ENCODE results near the gene ADAP1. TPM values are rescaled to one million over a fixed set of nuclear protein-coding genes. Genes with fewer than 3 reads are reported as not detected.

The ADAP1 gene
- total and polyA plus RNA-seq, 2 of the 13 experiments (the other 11 are each of a cell fraction or from before 2014, with no cell fraction given) = 10.5 to 24.6 TPM

GRCh38 chr7:977326-978048, 23.0 kb upstream of the ADAP1 start (continued):
- TF ChIP-seq ZNF883 (CRISPR knock-in tag; IDR thresholded peaks at IDR 0.05; ENCODE audit: not compliant biosample characterization) (no peak), SP4 (CRISPR knock-in tag; IDR thresholded peaks at IDR 0.05) (peak; percentile 80), TIGD3 (CRISPR knock-in tag; IDR thresholded peaks at IDR 0.05; ENCODE audit: borderline replicate concordance) (no peak), ZNF383 (CRISPR knock-in tag; IDR thresholded peaks at IDR 0.05; ENCODE audit: borderline replicate concordance) (no peak), ZNF331 (CRISPR knock-in tag; IDR thresholded peaks at IDR 0.05) (peak; percentile 65; the same call in 1 of the 2 replicates), PPARG (CRISPR knock-in tag; conservative IDR thresholded peaks at IDR 0.05) (peak; percentile 31; the same call in 1 of the 2 replicates), MYC (CRISPR knock-in tag; IDR thresholded peaks at IDR 0.05; ENCODE audit: borderline replicate concordance) (peak; percentile 91), ZNF816 (CRISPR knock-in tag; IDR thresholded peaks at IDR 0.05; ENCODE audit: borderline replicate concordance) (no peak), ZNF136 (CRISPR knock-in tag; IDR thresholded peaks at IDR 0.05; ENCODE audit: low read depth) (no peak), NCOA5 (CRISPR knock-in tag; IDR thresholded peaks at IDR 0.05) (peak; percentile 76; the same call in 1 of the 2 replicates), TAF1 (CRISPR knock-in tag; IDR thresholded peaks at IDR 0.05) (peak; percentile 69; the same call in 1 of the 2 replicates), KAT2B (IDR thresholded peaks at IDR 0.05; ENCODE audit: borderline replicate concordance, low read depth, low read length) (no peak), HOXD1 (CRISPR knock-in tag; IDR thresholded peaks at IDR 0.05) (peak; percentile 82), HDAC6 (IDR thresholded peaks at IDR 0.05; ENCODE audit: low read depth, low read length) (no peak), CENPX (CRISPR knock-in tag; IDR thresholded peaks at IDR 0.05) (no peak), CENPT (CRISPR knock-in tag; IDR thresholded peaks at IDR 0.05; ENCODE audit: low read depth) (no peak), ZNF460 (CRISPR knock-in tag; IDR thresholded peaks at IDR 0.05; ENCODE audit: borderline replicate concordance) (peak; percentile 33; the same call in 1 of the 2 replicates)
- TF ChIP-seq, protein P1, sequence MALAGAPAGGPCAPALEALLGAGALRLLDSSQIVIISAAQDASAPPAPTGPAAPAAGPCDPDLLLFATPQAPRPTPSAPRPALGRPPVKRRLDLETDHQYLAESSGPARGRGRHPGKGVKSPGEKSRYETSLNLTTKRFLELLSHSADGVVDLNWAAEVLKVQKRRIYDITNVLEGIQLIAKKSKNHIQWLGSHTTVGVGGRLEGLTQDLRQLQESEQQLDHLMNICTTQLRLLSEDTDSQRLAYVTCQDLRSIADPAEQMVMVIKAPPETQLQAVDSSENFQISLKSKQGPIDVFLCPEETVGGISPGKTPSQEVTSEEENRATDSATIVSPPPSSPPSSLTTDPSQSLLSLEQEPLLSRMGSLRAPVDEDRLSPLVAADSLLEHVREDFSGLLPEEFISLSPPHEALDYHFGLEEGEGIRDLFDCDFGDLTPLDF (CRISPR knock-in tag; IDR thresholded peaks at IDR 0.05) = peak; percentile 88
- TF ChIP-seq, protein P2, sequence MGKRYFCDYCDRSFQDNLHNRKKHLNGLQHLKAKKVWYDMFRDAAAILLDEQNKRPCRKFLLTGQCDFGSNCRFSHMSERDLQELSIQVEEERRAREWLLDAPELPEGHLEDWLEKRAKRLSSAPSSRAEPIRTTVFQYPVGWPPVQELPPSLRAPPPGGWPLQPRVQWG (CRISPR knock-in tag; IDR thresholded peaks at IDR 0.05; ENCODE audit: borderline replicate concordance, low read depth) = no peak
- TF ChIP-seq, protein P3, sequence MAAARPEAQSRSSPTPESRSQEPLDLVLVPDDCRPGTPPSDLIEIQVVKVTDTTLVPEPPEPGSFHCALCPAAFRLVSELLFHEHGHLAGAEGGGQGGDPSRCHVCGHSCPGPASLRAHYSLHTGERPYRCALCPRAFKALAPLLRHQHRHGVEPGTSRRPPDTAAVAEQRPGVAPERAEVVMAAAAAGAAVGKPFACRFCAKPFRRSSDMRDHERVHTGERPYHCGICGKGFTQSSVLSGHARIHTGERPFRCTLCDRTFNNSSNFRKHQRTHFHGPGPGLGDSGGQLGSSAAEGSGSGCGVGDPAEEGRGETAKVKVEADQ (CRISPR knock-in tag; IDR thresholded peaks at IDR 0.05; ENCODE audit: borderline replicate concordance) = peak; percentile 60; the same call in 1 of the 2 replicates
- TF ChIP-seq, protein P4, sequence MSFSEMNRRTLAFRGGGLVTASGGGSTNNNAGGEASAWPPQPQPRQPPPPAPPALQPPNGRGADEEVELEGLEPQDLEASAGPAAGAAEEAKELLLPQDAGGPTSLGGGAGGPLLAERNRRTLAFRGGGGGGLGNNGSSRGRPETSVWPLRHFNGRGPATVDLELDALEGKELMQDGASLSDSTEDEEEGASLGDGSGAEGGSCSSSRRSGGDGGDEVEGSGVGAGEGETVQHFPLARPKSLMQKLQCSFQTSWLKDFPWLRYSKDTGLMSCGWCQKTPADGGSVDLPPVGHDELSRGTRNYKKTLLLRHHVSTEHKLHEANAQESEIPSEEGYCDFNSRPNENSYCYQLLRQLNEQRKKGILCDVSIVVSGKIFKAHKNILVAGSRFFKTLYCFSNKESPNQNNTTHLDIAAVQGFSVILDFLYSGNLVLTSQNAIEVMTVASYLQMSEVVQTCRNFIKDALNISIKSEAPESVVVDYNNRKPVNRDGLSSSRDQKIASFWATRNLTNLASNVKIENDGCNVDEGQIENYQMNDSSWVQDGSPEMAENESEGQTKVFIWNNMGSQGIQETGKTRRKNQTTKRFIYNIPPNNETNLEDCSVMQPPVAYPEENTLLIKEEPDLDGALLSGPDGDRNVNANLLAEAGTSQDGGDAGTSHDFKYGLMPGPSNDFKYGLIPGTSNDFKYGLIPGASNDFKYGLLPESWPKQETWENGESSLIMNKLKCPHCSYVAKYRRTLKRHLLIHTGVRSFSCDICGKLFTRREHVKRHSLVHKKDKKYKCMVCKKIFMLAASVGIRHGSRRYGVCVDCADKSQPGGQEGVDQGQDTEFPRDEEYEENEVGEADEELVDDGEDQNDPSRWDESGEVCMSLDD (CRISPR knock-in tag; IDR thresholded peaks at IDR 0.05; ENCODE audit: borderline replicate concordance) = peak; percentile 93; the same call in 1 of the 2 replicates
